ENCODE data around the gene NUP214.

Gene NUP214

GRCh38 chr9:131125288-131126058 is at the start of gene NUP214:
Gene NUP214 (plus strand): TSS chr9:131125586. CDS start chr9:131125705, 119 bp downstream.
- DNase-seq: peak; percentile 52 to 83

- DNase-seq: no peak
These were observed 48.8 kb upstream of the NUP214 start for GRCh38 chr9:131076347-131077195.

GRCh38 chr9:131078427-131079366 is 46.7 kb upstream of the NUP214 start:
- no peak for DNase-seq

GRCh38 chr9:131080589-131080988 is 44.8 kb upstream of the NUP214 start:
- DNase-seq: no peak

GRCh38 chr9:131081868-131082267 is 43.5 kb upstream of the NUP214 start:
- no peak for DNase-seq

GRCh38 chr9:131082774-131083512 is 42.4 kb upstream of the NUP214 start:
- DNase-seq: no peak

- DNase-seq: no peak
These were observed 40.6 kb upstream of the NUP214 start for GRCh38 chr9:131084661-131085369.

GRCh38 chr9:131085370-131086122 is 39.8 kb upstream of the NUP214 start:
- DNase-seq: no peak

GRCh38 chr9:131087354-131087893 is 38.0 kb upstream of the NUP214 start:
- no peak for DNase-seq

- DNase-seq: no peak
These were observed 35.2 kb upstream of the NUP214 start for GRCh38 chr9:131090025-131090787.

GRCh38 chr9:131091352-131091992 is 33.9 kb upstream of the NUP214 start:
- no peak for DNase-seq

GRCh38 chr9:131092030-131092429 is 33.4 kb upstream of the NUP214 start:
- DNase-seq: no peak

GRCh38 chr9:131092548-131093440 is 32.6 kb upstream of the NUP214 start:
- DNase-seq: no peak

GRCh38 chr9:131094015-131094414 is 31.4 kb upstream of the NUP214 start:
- DNase-seq: no peak

- no peak for DNase-seq
These were observed 30.8 kb upstream of the NUP214 start for GRCh38 chr9:131094622-131095021.

- DNase-seq: no peak
These were observed 29.6 kb upstream of the NUP214 start for GRCh38 chr9:131095666-131096268.
